DND-41 (cell line): ENCODE results near the gene TMPRSS6.
"Not testable (repeated sequence)": the region's sequence is repeated elsewhere in the genome, so short reads cannot be mapped to it uniquely, and the experiment has no call there.

Source experiments
- ATAC-seq: fragments of 200-7000 bp; cut with Tn5 transposase; 3 replicates; pipeline ENCODE4 v1.9.1; 2021; ENCODE audit warnings: low read depth; ENCODE audit not compliant: insufficient read depth
- DNase-seq: peaks from one replicate; pipeline ENCODE4 v3.0.0-alpha.2; 2020
- H2AFZ ChIP-seq: 2 replicates; pipeline ENCODE4 v1.6.0; 2012; ENCODE audit warnings: low read depth, low read length
- H3K27ac ChIP-seq: 2 replicates; pipeline ENCODE4 v1.5.1; 2012; ENCODE audit warnings: low read length, inconsistent platforms
- H3K27me3 ChIP-seq: fragments of 200-600 bp; sonication (generic); 2 replicates; pipeline ENCODE4 v1.6.0; 2012; ENCODE audit warnings: low read length, mild to moderate bottlenecking, inconsistent platforms; ENCODE audit not compliant: insufficient read depth, poor library complexity
- H3K36me3 ChIP-seq: 2 replicates; pipeline ENCODE4 v1.5.1; 2012; ENCODE audit warnings: low read length, inconsistent platforms; ENCODE audit not compliant: insufficient read depth
- H3K4me1 ChIP-seq: 2 replicates; pipeline ENCODE4 v1.5.1; 2012; ENCODE audit warnings: mild to moderate bottlenecking, low read length; ENCODE audit not compliant: insufficient read depth
- H3K4me2 ChIP-seq: 2 replicates; pipeline ENCODE4 v1.6.0; 2012; ENCODE audit warnings: mild to moderate bottlenecking, moderate library complexity, low read length, inconsistent platforms; ENCODE audit not compliant: insufficient read depth
- H3K4me3 ChIP-seq, 2 experiments: fragments of 200-600 bp in 1 of 2; shearing (Covaris generic) in 1 of 2; 2 replicates each; pipeline ENCODE4 v1.5.1; 2012 to 2016; ENCODE audit warnings: inconsistent platforms in 2 of 2, low read length in 2 of 2, mild to moderate bottlenecking in 2 of 2, low read depth in 1 of 2, moderate library complexity in 1 of 2
- H3K79me2 ChIP-seq: 2 replicates; pipeline ENCODE4 v1.6.0; 2012; ENCODE audit warnings: low read length, inconsistent platforms; ENCODE audit not compliant: insufficient read depth
- H3K9ac ChIP-seq: 2 replicates; pipeline ENCODE4 v1.6.0; 2012; ENCODE audit warnings: low read depth, mild to moderate bottlenecking, inconsistent platforms, low read length, moderate library complexity
- H3K9me3 ChIP-seq: 2 replicates; pipeline ENCODE4 v1.5.1; 2012; ENCODE audit warnings: low read length, moderate library complexity, mild to moderate bottlenecking, inconsistent platforms; ENCODE audit not compliant: insufficient read depth, severe bottlenecking
- H4K20me1 ChIP-seq: 2 replicates; pipeline ENCODE4 v1.6.0; 2012; ENCODE audit warnings: low read length; ENCODE audit not compliant: insufficient read depth
- EZH2 ChIP-seq: IDR thresholded peaks from 3 replicates; pipeline ENCODE4 v1.6.1; 2012; ENCODE audit warnings: borderline replicate concordance, low read depth, mild to moderate bottlenecking, moderate library complexity, low read length, inconsistent platforms; ENCODE audit not compliant: severe bottlenecking
- TF ChIP-seq, protein P1 (sequence below): IDR thresholded peaks from 2 replicates; pipeline ENCODE4 v1.5.1; 2012; ENCODE audit warnings: borderline replicate concordance, low read length, moderate library complexity, mild to moderate bottlenecking; ENCODE audit not compliant: poor library complexity, severe bottlenecking; ENCODE audit errors: extremely low read depth

TMPRSS6 gene

GRCh38 chr22:37074537-37074936 is 35.0 kb downstream of the TMPRSS6 start:
- Histone ChIP-seq H3K36me3 (no peaks in the 10 kb centered on the region), H3K4me1 (peaks cover 5% of the 10 kb centered on the region), H3K4me2 (no peak overlapping the region), H3K9ac (no peak overlapping the region), H3K9me3 (no peaks in the 10 kb centered on the region), H3K4me3 (no peak overlapping the region), H4K20me1 (no peaks in the 10 kb centered on the region), H3K27ac (no peak overlapping the region), H3K27me3 (peaks cover 8% of the 10 kb centered on the region), H2AFZ (no peak overlapping the region), H3K79me2 (no peaks in the 10 kb centered on the region)
- ATAC-seq, result no peak
- DNase-seq, result no peak
- no peak for TF ChIP-seq EZH2
- TF ChIP-seq, protein P1, sequence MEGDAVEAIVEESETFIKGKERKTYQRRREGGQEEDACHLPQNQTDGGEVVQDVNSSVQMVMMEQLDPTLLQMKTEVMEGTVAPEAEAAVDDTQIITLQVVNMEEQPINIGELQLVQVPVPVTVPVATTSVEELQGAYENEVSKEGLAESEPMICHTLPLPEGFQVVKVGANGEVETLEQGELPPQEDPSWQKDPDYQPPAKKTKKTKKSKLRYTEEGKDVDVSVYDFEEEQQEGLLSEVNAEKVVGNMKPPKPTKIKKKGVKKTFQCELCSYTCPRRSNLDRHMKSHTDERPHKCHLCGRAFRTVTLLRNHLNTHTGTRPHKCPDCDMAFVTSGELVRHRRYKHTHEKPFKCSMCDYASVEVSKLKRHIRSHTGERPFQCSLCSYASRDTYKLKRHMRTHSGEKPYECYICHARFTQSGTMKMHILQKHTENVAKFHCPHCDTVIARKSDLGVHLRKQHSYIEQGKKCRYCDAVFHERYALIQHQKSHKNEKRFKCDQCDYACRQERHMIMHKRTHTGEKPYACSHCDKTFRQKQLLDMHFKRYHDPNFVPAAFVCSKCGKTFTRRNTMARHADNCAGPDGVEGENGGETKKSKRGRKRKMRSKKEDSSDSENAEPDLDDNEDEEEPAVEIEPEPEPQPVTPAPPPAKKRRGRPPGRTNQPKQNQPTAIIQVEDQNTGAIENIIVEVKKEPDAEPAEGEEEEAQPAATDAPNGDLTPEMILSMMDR, result no peak

- Histone ChIP-seq H4K20me1 (no peaks in the 10 kb centered on the region), H3K4me2 (no peak overlapping the region), H2AFZ (no peak overlapping the region), H3K79me2 (no peaks in the 10 kb centered on the region), H3K9ac (no peak overlapping the region), H3K4me3 (no peak overlapping the region), H3K27ac (no peak overlapping the region), H3K4me1 (no peaks in the 10 kb centered on the region), H3K27me3 (peaks cover 3% of the 10 kb centered on the region), H3K36me3 (no peaks in the 10 kb centered on the region), H3K9me3 (no peaks in the 10 kb centered on the region)
- ATAC-seq (no peak), DNase-seq (no peak)
- TF ChIP-seq, protein P1, result no peak
- no peak for TF ChIP-seq EZH2
These were observed 36.8 kb downstream of the TMPRSS6 start for GRCh38 chr22:37072673-37073072.

- H3K79me2 ChIP-seq, H3K9me3 ChIP-seq, H3K9ac ChIP-seq, H3K27ac ChIP-seq, H4K20me1 ChIP-seq, DNase-seq, H3K36me3 ChIP-seq, H3K4me1 ChIP-seq, ATAC-seq, H3K27me3 ChIP-seq, H3K4me3 ChIP-seq, H2AFZ ChIP-seq, H3K4me2 ChIP-seq: not testable (repeated sequence)
These were observed 37.5 kb downstream of the TMPRSS6 start for GRCh38 chr22:37071850-37072592.

DNA sequence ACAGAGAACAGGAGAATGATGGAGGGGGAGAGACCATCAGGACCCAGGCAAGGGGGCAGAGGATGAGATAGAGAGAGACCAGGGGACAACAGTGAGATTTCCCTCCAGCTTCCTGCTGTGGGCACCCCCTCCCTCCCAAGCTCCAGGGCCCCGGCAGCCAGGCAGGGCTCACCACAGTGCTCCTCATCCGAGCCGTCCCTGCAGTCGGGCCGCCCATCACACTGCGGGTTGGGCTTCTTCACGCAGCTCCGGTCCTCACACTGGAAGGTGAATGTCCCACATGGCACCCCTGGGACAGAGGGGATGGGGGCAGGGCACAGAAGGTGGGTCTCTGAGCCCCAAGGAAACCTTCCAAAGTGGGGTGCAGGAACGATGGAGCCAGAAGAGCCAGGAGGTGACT is 38.8 kb downstream of the TMPRSS6 start:
- Histone ChIP-seq H3K4me2 (no peak overlapping the region), H3K9me3 (no peaks in the 10 kb centered on the region), H3K4me1 (no peaks in the 10 kb centered on the region), H2AFZ (no peak overlapping the region), H3K9ac (no peak overlapping the region), H3K27me3 (no peaks in the 10 kb centered on the region), H4K20me1 (no peaks in the 10 kb centered on the region), H3K79me2 (no peaks in the 10 kb centered on the region), H3K36me3 (no peaks in the 10 kb centered on the region), H3K27ac (no peak overlapping the region), H3K4me3 (no peak overlapping the region)
- ATAC-seq (no peak), DNase-seq (no peak)
- TF ChIP-seq, protein P1, result no peak
- TF ChIP-seq EZH2, result no peak
